Nephron (organoid): ENCODE results near the gene PUM2.
"Not testable (repeated sequence)": the region's sequence is repeated elsewhere in the genome, so short reads cannot be mapped to it uniquely, and the experiment has no call there.

ENCODE experiments used
- H3K27ac Mint-ChIP-seq, 3 experiments: 2 replicates each; pipeline ENCODE4 v1.8.0; 2020; ENCODE audit warnings: mixed read lengths in 3 of 3, mild to moderate bottlenecking in 2 of 3, moderate library complexity in 1 of 3
- H3K27me3 Mint-ChIP-seq: 2 replicates; pipeline ENCODE4 v1.8.0; 2021; ENCODE audit warnings: low read depth, mild to moderate bottlenecking, moderate library complexity, mixed read lengths
- H3K36me3 Mint-ChIP-seq: 2 replicates; pipeline ENCODE4 v1.8.0; 2020; ENCODE audit warnings: low read depth, mixed read lengths
- H3K4me1 Mint-ChIP-seq: 2 replicates; pipeline ENCODE4 v1.8.0; 2020; ENCODE audit warnings: mixed read lengths
- H3K4me3 Mint-ChIP-seq, 3 experiments: 2 replicates each; pipeline ENCODE4 v1.8.0; 2020; ENCODE audit warnings: mild to moderate bottlenecking in 3 of 3, mixed read lengths in 3 of 3, moderate library complexity in 2 of 3
- H3K9me3 Mint-ChIP-seq: 2 replicates; pipeline ENCODE4 v1.8.0; 2020; ENCODE audit warnings: mixed read lengths
- CTCF ChIP-seq, 3 experiments: fragments of 200-600 bp; sonication (generic); IDR thresholded peaks; one replicate each; pipeline ENCODE4 v1.5.0; 2021; ENCODE audit warnings: antibody characterized with exemption in 3 of 3; ENCODE audit not compliant: unreplicated experiment in 3 of 3

The PUM2 gene

DNA sequence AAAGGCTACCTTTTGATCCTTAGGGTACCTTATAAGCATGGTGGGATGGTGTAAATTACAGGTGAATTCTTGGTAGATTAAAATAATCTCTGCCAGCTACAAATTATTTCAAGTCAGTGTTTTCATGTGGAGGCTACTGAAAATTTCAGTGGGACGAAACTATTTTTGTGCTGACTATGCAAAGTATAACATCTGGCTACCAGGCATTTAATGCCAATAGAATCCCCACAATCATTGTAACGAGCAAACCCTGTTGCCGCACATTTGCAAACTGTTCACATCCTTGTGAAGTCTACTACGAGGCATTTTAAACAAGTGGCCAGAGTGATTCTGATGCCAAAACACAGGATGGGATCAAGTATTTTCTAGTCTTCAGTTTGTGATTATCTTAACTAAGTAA, 77.6 kb downstream of the PUM2 start:
- Mint-ChIP-seq H3K9me3 (no peaks in the 10 kb centered on the region), H3K4me1 (no peaks in the 10 kb centered on the region), H3K4me3 (no peak overlapping the region), H3K27ac (no peak overlapping the region), H3K27me3 (no peaks in the 10 kb centered on the region), H3K36me3 (peaks cover 36% of the 10 kb centered on the region)
- TF ChIP-seq CTCF (IDR thresholded peaks at IDR 0.05; ENCODE audit: unreplicated experiment in 3 of 3) = no peak

DNA sequence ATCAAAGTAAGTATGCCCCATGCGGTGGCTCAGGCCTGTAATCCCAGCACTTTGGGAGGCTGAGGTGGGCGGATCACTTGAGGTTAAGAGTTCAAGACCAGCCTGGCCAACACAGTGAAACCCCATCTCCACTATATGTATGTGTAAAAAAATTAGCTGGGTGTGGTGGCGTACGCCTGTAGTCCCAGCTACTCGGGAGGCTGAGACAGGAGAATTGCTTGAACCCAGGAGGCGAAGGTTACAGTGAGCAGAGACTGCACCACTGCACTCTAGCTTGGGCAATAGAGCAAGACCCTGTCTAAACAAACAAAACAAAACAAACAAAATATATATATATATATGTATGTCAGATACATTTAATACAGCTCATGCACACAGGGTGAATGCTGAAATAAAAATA, 82.3 kb downstream of the PUM2 start:
- H3K9me3 Mint-ChIP-seq, H3K27ac Mint-ChIP-seq, H3K4me1 Mint-ChIP-seq, H3K27me3 Mint-ChIP-seq, H3K4me3 Mint-ChIP-seq: not testable (repeated sequence)
- H3K36me3 Mint-ChIP-seq = peaks cover 60% of the 10 kb centered on the region

DNA sequence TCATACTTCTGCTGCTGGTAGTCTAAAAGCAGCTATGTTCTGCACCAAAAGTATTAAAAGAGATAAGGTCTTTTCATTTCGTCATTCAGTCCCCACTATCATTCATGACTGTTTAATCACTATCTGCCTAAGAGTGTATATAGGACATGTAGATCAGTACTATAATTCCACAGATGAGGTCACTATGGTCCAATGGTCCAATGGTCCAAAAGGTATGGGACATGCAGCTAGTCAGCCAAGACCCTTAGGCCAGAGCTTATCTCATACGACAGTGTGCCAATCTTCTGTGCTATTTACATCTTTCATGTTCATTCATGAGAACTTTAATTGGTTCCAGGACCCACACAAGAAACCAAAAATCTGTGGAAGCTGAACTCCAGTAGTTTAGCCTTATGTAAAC, 83.1 kb downstream of the PUM2 start:
- Mint-ChIP-seq H3K27me3 (no peaks in the 10 kb centered on the region), H3K27ac (no peak overlapping the region), H3K9me3 (no peaks in the 10 kb centered on the region), H3K36me3 (peaks cover 61% of the 10 kb centered on the region), H3K4me3 (no peak overlapping the region), H3K4me1 (no peaks in the 10 kb centered on the region)
- TF ChIP-seq CTCF (IDR thresholded peaks at IDR 0.05; ENCODE audit: unreplicated experiment in 3 of 3) = no peak

DNA sequence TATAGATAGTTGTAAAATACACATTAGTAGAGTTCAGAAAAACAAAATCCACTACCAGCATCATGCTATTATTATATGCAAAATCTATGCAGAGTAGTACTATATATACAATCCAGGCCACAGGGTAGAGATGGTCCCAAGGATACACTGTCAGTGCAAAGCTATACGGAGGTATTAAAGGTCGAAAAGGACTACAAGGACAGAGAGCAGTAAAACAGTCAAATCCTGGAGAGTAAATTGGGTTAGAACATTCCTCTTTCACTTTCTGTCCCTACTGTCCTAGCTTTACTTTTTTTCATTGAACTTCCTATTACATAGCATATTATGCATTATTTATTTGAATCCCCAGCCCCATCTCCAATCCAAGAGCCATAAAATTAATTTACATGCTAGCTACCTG, 86.0 kb downstream of the PUM2 start:
- TF ChIP-seq CTCF (IDR thresholded peaks at IDR 0.05; ENCODE audit: unreplicated experiment in 3 of 3) = no peak
- Mint-ChIP-seq H3K27ac (no peak overlapping the region), H3K4me3 (no peak overlapping the region), H3K4me1 (no peaks in the 10 kb centered on the region), H3K27me3 (no peaks in the 10 kb centered on the region), H3K36me3 (peaks cover 60% of the 10 kb centered on the region), H3K9me3 (no peaks in the 10 kb centered on the region)

- no peak overlapping the region for H3K4me3 Mint-ChIP-seq
- no peak overlapping the region for H3K27ac Mint-ChIP-seq
- TF ChIP-seq CTCF (IDR thresholded peaks at IDR 0.05; ENCODE audit: unreplicated experiment in 3 of 3) = no peak
- peaks cover 69% of the 10 kb centered on the region for H3K36me3 Mint-ChIP-seq
- H3K4me1 Mint-ChIP-seq = no peaks in the 10 kb centered on the region
- no peaks in the 10 kb centered on the region for H3K27me3 Mint-ChIP-seq
- H3K9me3 Mint-ChIP-seq = no peaks in the 10 kb centered on the region
These were observed 93.2 kb downstream of the PUM2 start for GRCh38 chr2:20257411-20257810.

- H3K36me3 Mint-ChIP-seq = peaks cover 78% of the 10 kb centered on the region
- H3K4me1 Mint-ChIP-seq = no peaks in the 10 kb centered on the region
- no peak overlapping the region for H3K4me3 Mint-ChIP-seq
- no peak overlapping the region for H3K27ac Mint-ChIP-seq
- H3K27me3 Mint-ChIP-seq = no peaks in the 10 kb centered on the region
- TF ChIP-seq CTCF (IDR thresholded peaks at IDR 0.05; ENCODE audit: unreplicated experiment in 3 of 3) = no peak
- no peaks in the 10 kb centered on the region for H3K9me3 Mint-ChIP-seq
These were observed 95.9 kb downstream of the PUM2 start for GRCh38 chr2:20254731-20255130.

GRCh38 chr2:20250436-20250835, 100.2 kb downstream of the PUM2 start:
- Mint-ChIP-seq H3K9me3 (no peaks in the 10 kb centered on the region), H3K27me3 (no peaks in the 10 kb centered on the region), H3K4me1 (no peaks in the 10 kb centered on the region), H3K27ac (no peak overlapping the region), H3K36me3 (peaks cover 77% of the 10 kb centered on the region), H3K4me3 (no peak overlapping the region)
- TF ChIP-seq CTCF (IDR thresholded peaks at IDR 0.05; ENCODE audit: unreplicated experiment in 3 of 3) = no peak
